Endothelial cell of umbilical vein (primary cell): ENCODE measurements around the gene LGR4. TPM values are rescaled to one million over a fixed set of nuclear protein-coding genes. Genes with fewer than 3 reads are reported as not detected.

Experiments used
- BruUV-seq: library from RNA; stranded (reverse); fragments of 400-500 nt; replicated peaks from 2 replicates; lab custom pipeline; 2021; lab: Mats Ljungman, UMichigan
- CTCF ChIA-PET: fragments of 300-600, 350-600 bp; sonication (Branson Sonifier 250); formaldehyde crosslinking; loops from one replicate; lab custom pipeline; 2021; ENCODE audit warnings: antibody characterized with exemption, inconsistent platforms; lab: Charles Lee
- POLR2A ChIA-PET: fragments of 300-600, 350-600 bp; sonication (Branson Sonifier 250); formaldehyde crosslinking; loops from one replicate; lab custom pipeline; 2021; ENCODE audit warnings: antibody characterized with exemption, inconsistent platforms; lab: Charles Lee
- DNase-seq: peaks from one replicate; pipeline ENCODE4 v3.0.0-alpha.2; 2011; ENCODE audit warnings: low read depth, low spot score
- FAIRE-seq: peaks from 2 replicates; lab custom pipeline; 2011; peaks lifted over from hg19 to GRCh38; lab: Jason Lieb, UNC
- H2AFZ ChIP-seq: 2 replicates; pipeline ENCODE4 v1.6.0; 2012; ENCODE audit warnings: low read depth, low read length, control low read depth, inconsistent platforms
- H3K27ac ChIP-seq: 2 replicates; pipeline ENCODE4 v1.5.1; 2011; ENCODE audit warnings: low read depth, mild to moderate bottlenecking, control low read depth, low read length, moderate library complexity; ENCODE audit not compliant: insufficient read depth
- H3K27me3 ChIP-seq, 2 experiments: 2 replicates each; pipeline versions ENCODE4 v1.6.0 to v1.6.1; 2011; ENCODE audit warnings: low read length in 2 of 2, mixed read lengths in 1 of 2; ENCODE audit not compliant: control insufficient read depth in 2 of 2, insufficient read depth in 2 of 2
- H3K36me3 ChIP-seq, 2 experiments: 2 replicates in 1 of 2; 3 replicates in 1 of 2; pipeline ENCODE4 v1.5.1; 2011; ENCODE audit warnings: low read length in 2 of 2, mild to moderate bottlenecking in 1 of 2, moderate library complexity in 1 of 2; ENCODE audit not compliant: control insufficient read depth in 2 of 2, insufficient read depth in 2 of 2; ENCODE audit errors: extremely low read depth in 1 of 2
- H3K4me1 ChIP-seq: 3 replicates; pipeline ENCODE4 v1.5.1; 2011; ENCODE audit warnings: mild to moderate bottlenecking, low read length; ENCODE audit not compliant: control insufficient read depth, insufficient read depth; ENCODE audit errors: extremely low read depth
- H3K4me2 ChIP-seq: 2 replicates; pipeline ENCODE4 v1.6.1; 2011; ENCODE audit warnings: low read length, control low read depth, mixed read lengths; ENCODE audit not compliant: insufficient read depth
- H3K4me3 ChIP-seq, 3 experiments: fragments of 200-600 bp in 1 of 3; sonication (generic), shearing (Covaris generic) in 1 of 3; replicated peaks in 1 of 3; 2 replicates each; pipeline ENCODE4 v1.5.1; 2011 to 2016; ENCODE audit warnings: control low read depth in 3 of 3, low read length in 3 of 3, mild to moderate bottlenecking in 2 of 3, inconsistent platforms in 1 of 3, low read depth in 1 of 3, moderate library complexity in 1 of 3; ENCODE audit not compliant: insufficient read depth in 1 of 3
- H3K79me2 ChIP-seq: 2 replicates; pipeline ENCODE4 v1.6.0; 2012; ENCODE audit warnings: low read length, inconsistent platforms; ENCODE audit not compliant: control insufficient read depth, insufficient read depth
- H3K9ac ChIP-seq: replicated peaks from 2 replicates; pipeline ENCODE3; 2011; ENCODE audit warnings: low read length, control low read depth; ENCODE audit not compliant: insufficient read depth; ENCODE audit errors: extremely low read depth
- H3K9me1 ChIP-seq: replicated peaks from 3 replicates; pipeline ENCODE4 v1.6.0; 2011; ENCODE audit warnings: mild to moderate bottlenecking, low read length; ENCODE audit not compliant: control insufficient read depth, insufficient read depth; ENCODE audit errors: extremely low read depth
- H3K9me3 ChIP-seq: replicated peaks from 2 replicates; pipeline ENCODE4 v1.5.1; 2012; ENCODE audit warnings: low read length, inconsistent platforms; ENCODE audit not compliant: control insufficient read depth, insufficient read depth
- H4K20me1 ChIP-seq: replicated peaks from 2 replicates; pipeline ENCODE3; 2011; ENCODE audit warnings: mild to moderate bottlenecking, low read length; ENCODE audit not compliant: control insufficient read depth, insufficient read depth; ENCODE audit errors: extremely low read depth
- CTCF ChIP-seq, 2 donors: IDR thresholded peaks; 1 replicate in 1 of 2; 2 replicates in 1 of 2; pipeline ENCODE4 v1.5.1; 2011; ENCODE audit warnings: low read length in 2 of 2, mild to moderate bottlenecking in 2 of 2, moderate library complexity in 2 of 2, control low read depth in 1 of 2, inconsistent platforms in 1 of 2, low read depth in 1 of 2; ENCODE audit not compliant: insufficient read depth in 1 of 2; ENCODE audit errors: extremely low read depth in 1 of 2
- EZH2 ChIP-seq: IDR thresholded peaks from 2 replicates; pipeline ENCODE4 v1.6.1; 2012; ENCODE audit warnings: borderline replicate concordance, low read depth, mild to moderate bottlenecking, moderate library complexity, low read length, inconsistent platforms; ENCODE audit not compliant: severe bottlenecking
- FOS ChIP-seq: IDR thresholded peaks from 2 replicates; pipeline ENCODE4 v1.6.1; 2011; ENCODE audit warnings: mild to moderate bottlenecking, low read length, moderate library complexity, borderline replicate concordance; ENCODE audit not compliant: insufficient read depth
- GATA2 ChIP-seq: IDR thresholded peaks from 2 replicates; pipeline ENCODE4 v1.7.0; 2011; ENCODE audit warnings: low read depth, mild to moderate bottlenecking, moderate library complexity, mixed read lengths, low read length; ENCODE audit not compliant: insufficient read length, insufficient read depth
- JUN ChIP-seq: IDR thresholded peaks from 2 replicates; pipeline ENCODE4 v1.6.1; 2011; ENCODE audit warnings: borderline replicate concordance, low read depth; ENCODE audit not compliant: insufficient read length, insufficient read depth
- MYC ChIP-seq: IDR thresholded peaks from one replicate; pipeline ENCODE4 v1.6.1; 2011; ENCODE audit warnings: mild to moderate bottlenecking, low read depth, low read length
- POLR2A ChIP-seq: IDR thresholded peaks from 2 replicates; pipeline ENCODE4 v1.6.1; 2012; ENCODE audit warnings: low read depth, mild to moderate bottlenecking, control low read depth, low read length
- POLR2AphosphoS5 ChIP-seq: IDR thresholded peaks from 2 replicates; pipeline ENCODE4 v1.6.1; 2012; ENCODE audit warnings: low read depth, mild to moderate bottlenecking, control low read depth, low read length, moderate library complexity; ENCODE audit not compliant: insufficient read depth
- dilution Hi-C: fragments of 300-500 bp; cut with MboI; formaldehyde crosslinking; loops from one replicate; pipeline ENCODE4 v1.15.0; 2019; ENCODE audit warnings: low sequenced_read_pairs; ENCODE audit not compliant: extremely low pct_ligation_motif_present
- intact Hi-C: fragments of 100-400 bp; cut with micrococcal nuclease; formaldehyde crosslinking; loops from one replicate; pipeline ENCODE4 v1.10.0; 2022
- polyA plus RNA-seq, 4 experiments: library from polyadenylated mRNA; depleted of rRNA in 3 of 4; stranded (reverse) in 3 of 4; unstranded in 1 of 4; fragments of >200 nt; gene quantifications; 2 replicates each; pipeline versions ENCODE4 v1.2.1 to v1.2.3, GENCODE V29; 2011 to 2012; ENCODE audit warnings: missing spikeins in 1 of 4
- total RNA-seq: library from RNA; stranded (reverse); gene quantifications from 2 replicates; pipeline ENCODE4 v1.2.3, GENCODE V29; 2021
- TF ChIP-seq, protein P1 (sequence below): IDR thresholded peaks from 2 replicates; pipeline ENCODE4 v1.6.1; 2011; ENCODE audit not compliant: insufficient read depth, insufficient read length

The LGR4 gene
- total and polyA plus RNA-seq, 2 donors (not counting 3 experiments of a cell fraction or from before 2014, with no cell fraction given): 1.3 to 3.1 TPM

GRCh38 chr11:27455667-27456066, 16.9 kb downstream of the LGR4 start:
- Histone ChIP-seq H4K20me1 (no peaks in the 10 kb centered on the region), H2AFZ (peak overlapping the region; percentile 86), H3K4me1 (peaks cover 14% of the 10 kb centered on the region), H3K9ac (no peak overlapping the region), H3K4me3 (no peak overlapping the region), H3K27me3 (no peaks in the 10 kb centered on the region), H3K36me3 (no peaks in the 10 kb centered on the region), H3K79me2 (no peaks in the 10 kb centered on the region), H3K27ac (peak overlapping the region; percentile 8), H3K9me3 (no peaks in the 10 kb centered on the region), H3K4me2 (peak overlapping the region; percentile 89), H3K9me1 (no peaks in the 10 kb centered on the region)
- TF ChIP-seq JUN (no peak), MYC (no peak), POLR2A (no peak), CTCF (IDR thresholded peaks at IDR 0.05; ENCODE audit: extremely low read depth in 1 of 2, insufficient read depth in 1 of 2, low read depth in 1 of 2, low read length in 2 of 2) (no peak), POLR2AphosphoS5 (no peak), GATA2 (no peak), EZH2 (no peak), FOS (no peak)
- TF ChIP-seq, protein P1, sequence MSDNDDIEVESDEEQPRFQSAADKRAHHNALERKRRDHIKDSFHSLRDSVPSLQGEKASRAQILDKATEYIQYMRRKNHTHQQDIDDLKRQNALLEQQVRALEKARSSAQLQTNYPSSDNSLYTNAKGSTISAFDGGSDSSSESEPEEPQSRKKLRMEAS: no peak
- intact Hi-C loops: loop anchor here (2.0 kb wide), 1 partner anchor 67 kb away; no protein-coding TSS in a partner anchor
- POLR2A ChIA-PET: no interaction called here
- CTCF ChIA-PET: interaction anchor here (1.0 to 2.5 kb wide), 3 partner anchors 12 to 159 kb away, joined by 3 to 17 read pairs (median 4); no protein-coding TSS in a partner anchor
- no TSS peak for BruUV-seq
- FAIRE-seq (no peak), DNase-seq (no peak)
- dilution Hi-C loops: no loop called here
